Fibroblast of lung (primary cell): ENCODE data around the gene RAPGEF4. TPM values are rescaled to one million over a fixed set of nuclear protein-coding genes. Genes with fewer than 3 reads are reported as not detected.

Experiments
- DNase-seq, 2 donors: peaks; one replicate each; pipeline versions ENCODE4 v3.0.0 to v3.0.0-alpha.2; 2010; ENCODE audit warnings: low read depth in 2 of 2
- H2AFZ ChIP-seq: 2 replicates; pipeline ENCODE4 v1.5.1; 2012; ENCODE audit warnings: low read length, control low read depth, inconsistent platforms
- H3K27ac ChIP-seq: 2 replicates; pipeline ENCODE4 v1.5.1; 2011; ENCODE audit warnings: low read length, control low read depth; ENCODE audit not compliant: insufficient read depth
- H3K27me3 ChIP-seq: 2 replicates; pipeline ENCODE4 v1.5.1; 2011; ENCODE audit warnings: mild to moderate bottlenecking, low read length; ENCODE audit not compliant: control insufficient read depth, insufficient read depth
- H3K36me3 ChIP-seq: 2 replicates; pipeline ENCODE4 v1.5.1; 2011; ENCODE audit warnings: low read length; ENCODE audit not compliant: control insufficient read depth, insufficient read depth
- H3K4me1 ChIP-seq: 2 replicates; pipeline ENCODE4 v1.5.1; 2011; ENCODE audit warnings: low read length; ENCODE audit not compliant: control insufficient read depth, insufficient read depth; ENCODE audit errors: extremely low read depth
- H3K4me2 ChIP-seq: 2 replicates; pipeline ENCODE4 v1.5.1; 2011; ENCODE audit warnings: low read length, control low read depth; ENCODE audit not compliant: insufficient read depth; ENCODE audit errors: extremely low read depth
- H3K4me3 ChIP-seq, 4 experiments: fragments of 200-600 bp in 1 of 4; sonication (generic) in 1 of 4; replicated peaks in 1 of 4; 2 replicates each; pipeline ENCODE4 v1.5.1; 2011 to 2016; ENCODE audit warnings: low read length in 4 of 4, low read depth in 3 of 4, mild to moderate bottlenecking in 3 of 4, control low read depth in 2 of 4, inconsistent platforms in 1 of 4, mixed read lengths in 1 of 4; ENCODE audit not compliant: insufficient read depth in 1 of 4; ENCODE audit errors: control extremely low read depth in 1 of 4
- H3K79me2 ChIP-seq: 2 replicates; pipeline ENCODE4 v1.5.1; 2012; ENCODE audit warnings: mild to moderate bottlenecking, low read length, inconsistent platforms; ENCODE audit not compliant: control insufficient read depth, insufficient read depth
- H3K9ac ChIP-seq: 2 replicates; pipeline ENCODE4 v1.5.1; 2011; ENCODE audit warnings: mild to moderate bottlenecking, low read length, control low read depth; ENCODE audit not compliant: insufficient read depth
- H3K9me3 ChIP-seq: 2 replicates; pipeline ENCODE4 v1.5.1; 2012; ENCODE audit warnings: low read depth, low read length; ENCODE audit not compliant: control insufficient read depth, insufficient read depth
- H4K20me1 ChIP-seq: 2 replicates; pipeline ENCODE4 v1.5.1; 2011; ENCODE audit warnings: low read length; ENCODE audit not compliant: control insufficient read depth, insufficient read depth; ENCODE audit errors: extremely low read depth
- CTCF ChIP-seq, 2 donors: IDR thresholded peaks in 1 of 2; conservative IDR thresholded peaks in 1 of 2; 1 replicate in 1 of 2; 2 replicates in 1 of 2; pipeline ENCODE4 v1.5.1; 2011 to 2012; ENCODE audit warnings: low read length in 2 of 2, control low read depth in 1 of 2, inconsistent platforms in 1 of 2, low read depth in 1 of 2, mild to moderate bottlenecking in 1 of 2
- EZH2 ChIP-seq: IDR thresholded peaks from 2 replicates; pipeline ENCODE4 v1.5.1; 2012; ENCODE audit warnings: low read length, control low read depth, mild to moderate bottlenecking; ENCODE audit errors: missing control alignments
- polyA plus RNA-seq, 2 donors: library from polyadenylated mRNA; depleted of rRNA in 1 of 2; stranded (reverse) in 1 of 2; unstranded in 1 of 2; fragments of >200 nt; gene quantifications; 2 replicates each; pipeline ENCODE4 v1.2.1, GENCODE V29; 2011 to 2012; ENCODE audit warnings: missing spikeins in 1 of 2
- total RNA-seq: library from RNA; depleted of rRNA; stranded (reverse); fragments of >200 nt; gene quantifications from 2 replicates; pipeline ENCODE4 v1.2.1, GENCODE V29; 2014

RAPGEF4 gene
- total and polyA plus RNA-seq, 2 donors (not counting 1 experiment from before 2014, with no cell fraction given): 0.51 to 3.0 TPM

- Histone ChIP-seq H3K36me3 (no peaks in the 10 kb centered on the region), H3K27me3 (no peaks in the 10 kb centered on the region), H3K27ac (no peak overlapping the region), H3K9ac (no peak overlapping the region), H3K4me3 (no peak overlapping the region), H3K79me2 (no peaks in the 10 kb centered on the region), H2AFZ (no peak overlapping the region), H3K9me3 (no peaks in the 10 kb centered on the region), H3K4me1 (no peaks in the 10 kb centered on the region), H3K4me2 (no peak overlapping the region), H4K20me1 (no peaks in the 10 kb centered on the region)
- DNase-seq: peak in 1 of 2 donors; percentile 79
- no peak for TF ChIP-seq EZH2
- TF ChIP-seq CTCF (conservative IDR thresholded peaks at IDR 0.05 in 1 of 2, IDR thresholded peaks at IDR 0.05 in 1 of 2; ENCODE audit: low read depth in 1 of 2, low read length in 2 of 2): no peak
These were observed 122.8 kb downstream of the RAPGEF4 start for GRCh38 chr2:172858473-172858745.

- Histone ChIP-seq H3K27me3 (no peaks in the 10 kb centered on the region), H4K20me1 (no peaks in the 10 kb centered on the region), H3K9me3 (no peaks in the 10 kb centered on the region), H3K27ac (no peak overlapping the region), H3K4me1 (no peaks in the 10 kb centered on the region), H3K79me2 (no peaks in the 10 kb centered on the region), H2AFZ (peak overlapping the region; percentile 2), H3K9ac (no peak overlapping the region), H3K4me3 (no peak overlapping the region), H3K4me2 (peak overlapping the region; percentile 42), H3K36me3 (no peaks in the 10 kb centered on the region)
- DNase-seq: peak in 1 of 2 donors; percentile 12
- TF ChIP-seq EZH2 (no peak), CTCF (conservative IDR thresholded peaks at IDR 0.05 in 1 of 2, IDR thresholded peaks at IDR 0.05 in 1 of 2; ENCODE audit: low read depth in 1 of 2, low read length in 2 of 2) (no peak)
These were observed 124.1 kb downstream of the RAPGEF4 start for GRCh38 chr2:172859581-172860335.

GRCh38 chr2:172860336-172860707 lies 124.7 kb downstream of the RAPGEF4 start:
- no peaks in the 10 kb centered on the region for H3K4me1 ChIP-seq

More at GRCh38 chr2:172860336-172860707, 124.7 kb downstream of the RAPGEF4 start:
- Histone ChIP-seq H3K36me3 (no peaks in the 10 kb centered on the region), H3K4me2 (peak overlapping the region; percentile 42), H3K79me2 (no peaks in the 10 kb centered on the region), H2AFZ (peak overlapping the region; percentile 2), H3K27ac (no peak overlapping the region), H3K27me3 (no peaks in the 10 kb centered on the region), H4K20me1 (no peaks in the 10 kb centered on the region), H3K9me3 (no peaks in the 10 kb centered on the region), H3K4me3 (no peak overlapping the region), H3K9ac (no peak overlapping the region)
- no peak for TF ChIP-seq EZH2
- no peak for TF ChIP-seq CTCF (conservative IDR thresholded peaks at IDR 0.05 in 1 of 2, IDR thresholded peaks at IDR 0.05 in 1 of 2; ENCODE audit: low read depth in 1 of 2, low read length in 2 of 2)
- no peak for DNase-seq
